ENCODE data around the gene ABHD12.

- TF ChIP-seq CTCF (IDR thresholded peaks at IDR 0.05; ENCODE audit: low read length) (no peak), EZH2 (IDR thresholded peaks at IDR 0.05; ENCODE audit: borderline replicate concordance, low read length) (no peak)
Measured at GRCh38 chr20:25325997-25326396, 64.6 kb downstream of the ABHD12 start.

All from OCI-LY1 (cell line).